HFF-Myc (cell line): Measurements from ENCODE around the gene GJB6.

Experiments
- DNase-seq: peaks from one replicate; pipeline ENCODE4 v3.0.0-alpha.2; 2011; ENCODE audit warnings: low read depth; ENCODE audit errors: extremely low read depth
- H3K4me3 ChIP-seq: replicated peaks from 2 replicates; pipeline ENCODE4 v1.5.1; 2011; ENCODE audit warnings: low read depth, mild to moderate bottlenecking, control low read depth, low read length
- CTCF ChIP-seq: IDR thresholded peaks from 2 replicates; pipeline ENCODE4 v1.5.1; 2012; ENCODE audit warnings: mild to moderate bottlenecking, low read depth, low read length, control low read depth; ENCODE audit errors: missing control alignments

The GJB6 gene

GRCh38 chr13:20188667-20189553 is 43.2 kb downstream of the GJB6 start:
- no peak for DNase-seq
- H3K4me3 ChIP-seq, result no peak overlapping the region
- TF ChIP-seq CTCF, result no peak

- TF ChIP-seq CTCF, result no peak
- no peak for DNase-seq
- no peak overlapping the region for H3K4me3 ChIP-seq
These were observed 45.3 kb downstream of the GJB6 start for GRCh38 chr13:20186771-20187170.

GRCh38 chr13:20185366-20186056 is 46.6 kb downstream of the GJB6 start:
- no peak overlapping the region for H3K4me3 ChIP-seq
- no peak for TF ChIP-seq CTCF
- no peak for DNase-seq

GRCh38 chr13:20182231-20182846 is 49.8 kb downstream of the GJB6 start:
- peak; percentile 36 for DNase-seq
- TF ChIP-seq CTCF, result peak; percentile 85
- no peak overlapping the region for H3K4me3 ChIP-seq

GRCh38 chr13:20181188-20181587 is 50.9 kb downstream of the GJB6 start:
- no peak overlapping the region for H3K4me3 ChIP-seq
- no peak for DNase-seq
- TF ChIP-seq CTCF, result no peak

- DNase-seq, result no peak
- no peak overlapping the region for H3K4me3 ChIP-seq
- no peak for TF ChIP-seq CTCF
These were observed 54.0 kb downstream of the GJB6 start for GRCh38 chr13:20178156-20178555.
